DND-41 (cell line): ENCODE results near the gene CMTM2.
A peak's percentile ranks its signal among the peaks of the same experiment; 100 is the strongest.

Experiments used
- ATAC-seq: fragments of 200-7000 bp; cut with Tn5 transposase; 3 replicates; pipeline ENCODE4 v1.9.1; 2021; ENCODE audit warnings: low read depth; ENCODE audit not compliant: insufficient read depth
- DNase-seq: peaks from one replicate; pipeline ENCODE4 v3.0.0-alpha.2; 2020
- H2AFZ ChIP-seq: 2 replicates; pipeline ENCODE4 v1.6.0; 2012; ENCODE audit warnings: low read depth, low read length
- H3K27ac ChIP-seq: 2 replicates; pipeline ENCODE4 v1.5.1; 2012; ENCODE audit warnings: low read length, inconsistent platforms
- H3K27me3 ChIP-seq: fragments of 200-600 bp; sonication (generic); 2 replicates; pipeline ENCODE4 v1.6.0; 2012; ENCODE audit warnings: low read length, mild to moderate bottlenecking, inconsistent platforms; ENCODE audit not compliant: insufficient read depth, poor library complexity
- H3K36me3 ChIP-seq: 2 replicates; pipeline ENCODE4 v1.5.1; 2012; ENCODE audit warnings: low read length, inconsistent platforms; ENCODE audit not compliant: insufficient read depth
- H3K4me1 ChIP-seq: 2 replicates; pipeline ENCODE4 v1.5.1; 2012; ENCODE audit warnings: mild to moderate bottlenecking, low read length; ENCODE audit not compliant: insufficient read depth
- H3K4me2 ChIP-seq: 2 replicates; pipeline ENCODE4 v1.6.0; 2012; ENCODE audit warnings: mild to moderate bottlenecking, moderate library complexity, low read length, inconsistent platforms; ENCODE audit not compliant: insufficient read depth
- H3K4me3 ChIP-seq, 2 experiments: fragments of 200-600 bp in 1 of 2; shearing (Covaris generic) in 1 of 2; 2 replicates each; pipeline ENCODE4 v1.5.1; 2012 to 2016; ENCODE audit warnings: inconsistent platforms in 2 of 2, low read length in 2 of 2, mild to moderate bottlenecking in 2 of 2, low read depth in 1 of 2, moderate library complexity in 1 of 2
- H3K79me2 ChIP-seq: 2 replicates; pipeline ENCODE4 v1.6.0; 2012; ENCODE audit warnings: low read length, inconsistent platforms; ENCODE audit not compliant: insufficient read depth
- H3K9ac ChIP-seq: 2 replicates; pipeline ENCODE4 v1.6.0; 2012; ENCODE audit warnings: low read depth, mild to moderate bottlenecking, inconsistent platforms, low read length, moderate library complexity
- H3K9me3 ChIP-seq: 2 replicates; pipeline ENCODE4 v1.5.1; 2012; ENCODE audit warnings: low read length, moderate library complexity, mild to moderate bottlenecking, inconsistent platforms; ENCODE audit not compliant: insufficient read depth, severe bottlenecking
- H4K20me1 ChIP-seq: 2 replicates; pipeline ENCODE4 v1.6.0; 2012; ENCODE audit warnings: low read length; ENCODE audit not compliant: insufficient read depth
- CTCF ChIP-seq: IDR thresholded peaks from 2 replicates; pipeline ENCODE4 v1.5.1; 2012; ENCODE audit warnings: borderline replicate concordance, low read length, moderate library complexity, mild to moderate bottlenecking; ENCODE audit not compliant: poor library complexity, severe bottlenecking; ENCODE audit errors: extremely low read depth
- EZH2 ChIP-seq: IDR thresholded peaks from 3 replicates; pipeline ENCODE4 v1.6.1; 2012; ENCODE audit warnings: borderline replicate concordance, low read depth, mild to moderate bottlenecking, moderate library complexity, low read length, inconsistent platforms; ENCODE audit not compliant: severe bottlenecking

CMTM2 gene

GRCh38 chr16:66551348-66551759 lies 27.9 kb upstream of the CMTM2 start:
- peak; percentile 72 for TF ChIP-seq CTCF
- TF ChIP-seq EZH2, result no peak
- Histone ChIP-seq H3K27me3 (no peaks in the 10 kb centered on the region), H3K4me1 (peaks cover 86% of the 10 kb centered on the region), H3K27ac (peak overlapping the region; percentile 97), H2AFZ (peak overlapping the region; percentile 79), H3K36me3 (peaks cover 31% of the 10 kb centered on the region), H3K9me3 (no peaks in the 10 kb centered on the region), H4K20me1 (peaks cover 30% of the 10 kb centered on the region; the same call in 1 of the 2 replicates), H3K4me3 (peak overlapping the region; percentile 36 to 86; a peak in 3 of 4 replicates), H3K9ac (peak overlapping the region; percentile 71), H3K4me2 (peak overlapping the region; percentile 70), H3K79me2 (peaks cover 55% of the 10 kb centered on the region)
- ATAC-seq (peak; percentile 66), DNase-seq (peak; percentile 83)

GRCh38 chr16:66551788-66552285 lies 27.4 kb upstream of the CMTM2 start:
- ATAC-seq, result peak; percentile 2; the same call in 2 of the 3 replicates
- peak overlapping the region; percentile 36 to 86; a peak in 3 of 4 replicates for H3K4me3 ChIP-seq
- no peak for DNase-seq
- H3K27ac ChIP-seq, result peak overlapping the region; percentile 97
- peaks cover 90% of the 10 kb centered on the region for H3K4me1 ChIP-seq
- peak overlapping the region; percentile 79 for H2AFZ ChIP-seq
- H3K9ac ChIP-seq, result peak overlapping the region; percentile 71
- H3K4me2 ChIP-seq, result peak overlapping the region; percentile 70
- H4K20me1 ChIP-seq, result peaks cover 34% of the 10 kb centered on the region; the same call in 1 of the 2 replicates
- H3K79me2 ChIP-seq, result peaks cover 60% of the 10 kb centered on the region
- peaks cover 34% of the 10 kb centered on the region for H3K36me3 ChIP-seq
- no peaks in the 10 kb centered on the region for H3K9me3 ChIP-seq
- TF ChIP-seq CTCF (no peak), EZH2 (no peak)
- H3K27me3 ChIP-seq, result no peaks in the 10 kb centered on the region

- Histone ChIP-seq H3K9me3 (no peaks in the 10 kb centered on the region), H3K9ac (peak within 1 kb of the TSS; percentile 71), H3K4me2 (peak within 1 kb of the TSS; percentile 70), H4K20me1 (peaks cover 34% of the 10 kb centered on the region; the same call in 1 of the 2 replicates), H3K4me1 (peaks cover 92% of the 10 kb centered on the region), H3K79me2 (peaks cover 67% of the 10 kb centered on the region), H2AFZ (peak within 1 kb of the TSS; percentile 80), H3K4me3 (peak within 1 kb of the TSS; percentile 36 to 86), H3K36me3 (peaks cover 41% of the 10 kb centered on the region), H3K27me3 (no peaks in the 10 kb centered on the region), H3K27ac (peak within 1 kb of the TSS; percentile 97)
- ATAC-seq (peak; percentile 63), DNase-seq (peak; percentile 94)
- TF ChIP-seq CTCF (no peak), EZH2 (no peak)
Observed at GRCh38 chr16:66552286-66553177, 26.7 kb upstream of the CMTM2 start, which contains the start of gene CKLF. TSS of gene CKLF (plus strand) at chr16:66552576. CDS start at chr16:66552716, 140 bp downstream.
